Measurements from ENCODE around the gene JAML. TPM values are rescaled to one million over a fixed set of nuclear protein-coding genes. Genes with fewer than 3 reads are reported as not detected.

The JAML gene
- total RNA-seq, 2 donors from 2014 or later = 4.9 to 6.7 TPM

Other genes starting within 250 kb of the JAML start
- 10 to 100 TPM in 1 of 2 donors, 1 to 10 TPM in 1; 4.4 to 19.0 TPM for gene IL10RA, start 238.6 kb downstream of the JAML start, total RNA-seq
- 100 to 1,000 TPM; 255 to 318 TPM for gene TMPRSS4, start 147.9 kb downstream of the JAML start, total RNA-seq
- gene SMIM35, start 138.0 kb downstream of the JAML start, total RNA-seq = under 1 TPM in 1 of 2 donors, not detected in 1; 0.08 TPM
- gene SCN4B, start 72.2 kb downstream of the JAML start, total RNA-seq = 1 to 10 TPM in 1 of 2 donors, under 1 TPM in 1; 0.67 to 1.6 TPM
- under 1 TPM; 0.06 to 0.47 TPM for gene SCN2B, start 48.4 kb downstream of the JAML start, total RNA-seq
- gene MPZL3, start 27.4 kb upstream of the JAML start, total RNA-seq = 10 to 100 TPM in 1 of 2 donors, 1 to 10 TPM in 1; 6.3 to 12.8 TPM
- 10 to 100 TPM; 62.1 to 84.7 TPM for gene MPZL2, start 39.3 kb upstream of the JAML start, total RNA-seq
- gene CD3E, start 79.7 kb upstream of the JAML start, total RNA-seq = 1 to 10 TPM; 3.4 to 6.7 TPM
- gene CD3D, start 117.7 kb upstream of the JAML start, total RNA-seq = 1 to 10 TPM; 4.3 to 8.0 TPM
- gene CD3G, start 119.3 kb upstream of the JAML start, total RNA-seq = 1 to 10 TPM; 1.6 to 1.9 TPM
- 10 to 100 TPM; 40.3 to 45.6 TPM for gene UBE4A, start 134.6 kb upstream of the JAML start, total RNA-seq
- gene ATP5MG, start 176.6 kb upstream of the JAML start, total RNA-seq = 100 to 1,000 TPM; 233 to 328 TPM
- 10 to 100 TPM; 41.9 to 45.2 TPM for gene KMT2A, start 211.5 kb upstream of the JAML start, total RNA-seq

Measured in left colon (tissue), 2 donors.